ENCODE results near the gene NEK1. TPM values are rescaled to one million over a fixed set of nuclear protein-coding genes. Genes with fewer than 3 reads are reported as not detected.

The NEK1 gene
- total and polyA plus RNA-seq, 8 donors = 2.1 to 8.3 (median 4.1) TPM

GRCh38 chr4:169414913-169415312 is 197.5 kb downstream of the NEK1 start:
- H3K9me3 ChIP-seq = no peaks in the 10 kb centered on the region
- 97 to 99% methylated on average over 1 of the region's 1 CpG for WGBS, 2 donors
- no peak for FAIRE-seq
- H3K27ac ChIP-seq = no peak overlapping the region
- no peak for TF ChIP-seq CTCF (IDR thresholded peaks at IDR 0.05)
- no peak overlapping the region for H3K4me3 ChIP-seq
- H3K27me3 ChIP-seq = no peaks in the 10 kb centered on the region
- intact Hi-C loops (cut with DNase I) = no loop called here
- no peaks in the 10 kb centered on the region for H3K36me3 ChIP-seq
- no peak for DNase-seq
- H3K4me1 ChIP-seq = no peaks in the 10 kb centered on the region
- no peak for ATAC-seq

DNA sequence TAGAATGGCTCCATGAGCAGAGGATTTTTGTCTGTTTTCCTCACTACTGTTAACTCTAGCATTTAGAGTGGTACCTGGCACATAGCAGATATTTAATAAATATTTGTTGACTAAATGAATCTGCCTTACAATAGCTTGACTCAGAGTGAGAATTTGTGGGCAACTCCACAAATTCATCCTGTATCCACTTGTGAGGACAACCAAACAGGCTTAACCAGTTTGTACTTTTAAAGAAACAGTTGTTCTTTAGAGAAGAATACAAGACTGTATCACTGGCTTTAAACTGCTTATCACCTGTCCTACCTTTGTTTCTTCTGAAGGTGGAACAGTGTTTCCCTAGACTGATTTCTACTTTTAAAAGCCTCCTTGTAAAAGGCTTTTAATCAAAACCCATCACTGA is 200.3 kb downstream of the NEK1 start:
- TF ChIP-seq CTCF (IDR thresholded peaks at IDR 0.05) = no peak
- Histone ChIP-seq H3K27me3 (no peaks in the 10 kb centered on the region), H3K27ac (no peak overlapping the region), H3K9me3 (no peaks in the 10 kb centered on the region), H3K36me3 (no peaks in the 10 kb centered on the region), H3K4me1 (no peaks in the 10 kb centered on the region), H3K4me3 (no peak overlapping the region)
- FAIRE-seq = no peak
- intact Hi-C loops (cut with DNase I) = no loop called here
- DNase-seq = no peak
- peak in 1 of 4 donors; percentile 30 for ATAC-seq

- WGBS, 2 donors = 90 to 93% methylated on average over 12 of the region's 12 CpGs
- Histone ChIP-seq H3K4me3 (no peak overlapping the region), H3K36me3 (no peaks in the 10 kb centered on the region), H3K9me3 (no peaks in the 10 kb centered on the region), H3K4me1 (no peaks in the 10 kb centered on the region), H3K27me3 (no peaks in the 10 kb centered on the region), H3K27ac (no peak overlapping the region)
- peak in 2 of 4 donors; percentile 59 to 72 for ATAC-seq
- TF ChIP-seq CTCF (IDR thresholded peaks at IDR 0.05) = no peak
- peak in 1 of 6 donors; percentile 17 for DNase-seq
- no peak for FAIRE-seq
- intact Hi-C loops (cut with DNase I) = no loop called here
These were observed 201.3 kb downstream of the NEK1 start for GRCh38 chr4:169410839-169411770.

DNA sequence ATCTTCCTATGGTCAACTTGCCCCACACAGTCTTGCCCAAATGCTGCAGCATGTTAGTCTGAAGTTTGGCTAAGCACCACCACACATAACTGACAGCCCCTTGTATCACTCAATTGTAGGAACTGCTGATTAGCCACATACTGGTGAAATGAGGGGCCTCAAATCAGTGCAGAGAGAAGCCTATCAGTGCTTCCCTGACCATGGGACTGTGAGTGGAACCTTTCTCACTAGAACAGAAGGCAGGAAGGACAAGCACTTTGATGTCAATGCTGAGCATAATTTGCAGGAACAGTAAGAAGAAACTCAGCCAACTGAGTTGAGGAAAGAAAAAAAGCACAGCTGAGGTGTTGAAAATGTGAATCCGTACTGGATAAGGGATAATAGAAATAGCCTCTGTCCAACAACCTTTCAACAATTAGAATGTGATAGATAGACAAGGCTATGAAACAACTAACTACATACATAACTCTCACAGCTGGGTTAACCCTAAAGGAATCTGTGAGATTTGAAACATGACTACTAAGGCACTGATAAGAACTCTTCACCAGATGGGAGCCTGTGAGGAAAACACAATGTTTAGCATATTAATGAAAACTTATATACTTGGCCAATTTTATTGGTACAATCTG is 205.1 kb downstream of the NEK1 start:
- DNase-seq = no peak
- no peaks in the 10 kb centered on the region for H3K27me3 ChIP-seq
- WGBS, 2 donors = 86% methylated on average over 1 of the region's 1 CpG
- H3K27ac ChIP-seq = no peak overlapping the region
- no peak for TF ChIP-seq CTCF (IDR thresholded peaks at IDR 0.05)
- no peak for FAIRE-seq
- no peak for ATAC-seq
- H3K4me1 ChIP-seq = no peaks in the 10 kb centered on the region
- H3K4me3 ChIP-seq = no peak overlapping the region
- no peaks in the 10 kb centered on the region for H3K9me3 ChIP-seq
- H3K36me3 ChIP-seq = no peaks in the 10 kb centered on the region
- intact Hi-C loops (cut with DNase I) = no loop called here

DNA sequence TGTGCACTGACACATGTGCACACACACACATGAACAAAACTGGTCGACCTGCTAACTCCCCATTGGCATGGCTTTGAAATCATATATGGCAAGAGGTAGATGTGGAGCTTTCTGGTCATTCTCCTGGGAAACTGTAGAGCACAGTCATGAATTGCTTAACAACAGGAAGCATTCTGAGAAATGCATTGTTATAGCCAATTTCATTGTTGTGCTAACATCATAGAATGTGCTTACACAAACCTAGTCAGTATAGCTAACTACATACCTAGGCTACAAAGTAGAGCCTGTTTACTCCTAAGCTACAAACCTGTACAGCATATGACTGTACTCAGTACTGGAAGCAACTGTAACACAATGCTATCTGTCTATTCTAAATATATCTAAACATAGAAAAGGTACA is 207.4 kb downstream of the NEK1 start:
- WGBS, 2 donors = 41 to 52% methylated on average over 1 of the region's 1 CpG
- no peak for DNase-seq
- FAIRE-seq = no peak
- intact Hi-C loops (cut with DNase I) = no loop called here
- H3K36me3 ChIP-seq = no peaks in the 10 kb centered on the region
- no peak for TF ChIP-seq CTCF (IDR thresholded peaks at IDR 0.05)
- no peak overlapping the region for H3K27ac ChIP-seq
- H3K4me3 ChIP-seq = no peak overlapping the region
- no peaks in the 10 kb centered on the region for H3K27me3 ChIP-seq
- H3K4me1 ChIP-seq = no peaks in the 10 kb centered on the region
- no peaks in the 10 kb centered on the region for H3K9me3 ChIP-seq
- peak in 1 of 4 donors; percentile 18 for ATAC-seq

All from pancreas (tissue), 10 donors.